Upper lobe of left lung (tissue), 6 donors: ENCODE results near the gene MFSD6. TPM values are rescaled to one million over a fixed set of nuclear protein-coding genes. Genes with fewer than 3 reads are reported as not detected.

ENCODE experiments used
- ATAC-seq, 2 donors: fragments of 200-7000 bp; cut with Tn5 transposase; one replicate each; pipeline ENCODE4 v1.9.1; 2022; ENCODE audit warnings: mild to moderate bottlenecking in 2 of 2, moderate library complexity in 2 of 2; ENCODE audit not compliant: low FRiP score in 2 of 2
- DNase-seq, 2 donors: peaks; one replicate each; pipeline ENCODE4 v3.0.0-alpha.2; 2019 to 2020
- H3K27ac ChIP-seq, 4 donors: fragments of 200-600 bp; sonication (generic); one replicate each; pipeline ENCODE4 v1.5.1; 2016 to 2019
- H3K27me3 ChIP-seq, 4 donors: fragments of 200-600 bp; sonication (generic); one replicate each; pipeline ENCODE4 v1.5.1; 2017 to 2019
- H3K36me3 ChIP-seq, 4 donors: fragments of 200-600 bp; sonication (generic); one replicate each; pipeline ENCODE4 v1.5.1; 2016 to 2019
- H3K4me1 ChIP-seq, 4 donors: fragments of 200-600 bp; sonication (generic); one replicate each; pipeline ENCODE4 v1.5.1; 2018 to 2019
- H3K4me3 ChIP-seq, 4 donors: fragments of 200-600 bp; sonication (generic); one replicate each; pipeline ENCODE4 v1.5.1; 2017 to 2019; ENCODE audit warnings: mild to moderate bottlenecking in 2 of 4, moderate library complexity in 1 of 4
- H3K9me3 ChIP-seq, 4 donors: fragments of 200-600 bp; sonication (generic); one replicate each; pipeline ENCODE4 v1.5.1; 2018 to 2019
- EP300 ChIP-seq, 4 donors: sonication (generic); formaldehyde crosslinking; IDR thresholded peaks; one replicate each; pipeline ENCODE4 v1.5.1; 2017; ENCODE audit warnings: antibody characterized with exemption in 4 of 4, control low read depth in 2 of 4
- POLR2A ChIP-seq, 4 donors: fragments of 450-650 bp; IDR thresholded peaks; one replicate each; pipeline ENCODE4 v1.5.1; 2016 to 2017; ENCODE audit warnings: antibody characterized with exemption in 4 of 4, mild to moderate bottlenecking in 2 of 4
- POLR2AphosphoS5 ChIP-seq, 2 donors: sonication (generic); formaldehyde crosslinking; IDR thresholded peaks; one replicate each; pipeline ENCODE4 v1.5.1; 2017; ENCODE audit warnings: antibody characterized with exemption in 2 of 2
- WGBS, 2 donors: methylation state at CpG; one replicate each; pipeline ENCODE4 v1.1.5; 2017 to 2018; 5-methylcytosine and 5-hydroxymethylcytosine counted together
- total RNA-seq, 6 donors: library from RNA; depleted of rRNA in 4 of 6; stranded (reverse); fragments of >200 nt in 4 of 6; gene quantifications; one replicate each; pipeline versions ENCODE4 v1.1.0 to v1.2.1, GENCODE V29; 2016 to 2021
- TF ChIP-seq, protein P1 (sequence below), 6 experiments: fragments of 450-650 bp in 4 of 6; fragments of 200-600 bp in 2 of 6; sonication (generic) in 2 of 6; IDR thresholded peaks; one replicate each; pipeline ENCODE4 v1.5.1; 2016 to 2019; ENCODE audit warnings: antibody characterized with exemption in 6 of 6
- donor health status: DM: no; HTN: no; CAD: no; lungs with moderate emphysema.
- donor health status: DM: no; HTN: yes; CAD: no; lungs with severe emphysema.

The MFSD6 gene
- total RNA-seq, 6 donors from 2014 or later = 46.9 to 136 (median 80.4) TPM

DNA sequence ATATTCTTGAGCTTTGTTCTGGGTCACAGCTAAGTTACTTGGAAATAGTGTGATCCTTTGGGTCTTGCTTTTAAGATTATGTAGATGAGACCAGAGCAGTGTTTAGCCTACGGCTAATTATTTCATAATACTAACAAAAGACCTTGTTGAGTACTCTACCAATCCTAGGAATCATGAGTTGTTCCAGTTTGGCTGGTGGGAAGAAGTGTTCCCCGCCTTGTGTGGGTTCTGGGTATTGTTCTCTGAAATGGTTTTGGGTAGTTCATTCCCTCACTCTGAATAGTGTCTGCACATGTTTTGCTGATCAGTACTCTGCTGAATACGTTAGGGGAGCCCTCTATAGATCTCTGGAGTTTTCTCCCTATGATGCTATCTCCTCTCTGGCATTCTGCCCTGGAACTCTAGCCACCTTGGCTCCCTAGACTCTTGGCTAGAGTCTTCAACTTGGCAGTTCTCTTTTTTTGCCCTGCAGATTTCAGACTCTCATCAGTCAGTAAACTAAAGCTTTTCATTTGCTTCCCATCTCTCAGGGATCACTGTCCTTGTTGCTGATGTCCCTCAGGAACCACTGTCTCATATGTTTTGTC is 78.0 kb downstream of the MFSD6 start:
- WGBS, 2 donors = 74 to 84% methylated on average over 3 of the region's 3 CpGs
- ATAC-seq (no peak), DNase-seq (no peak)

DNA sequence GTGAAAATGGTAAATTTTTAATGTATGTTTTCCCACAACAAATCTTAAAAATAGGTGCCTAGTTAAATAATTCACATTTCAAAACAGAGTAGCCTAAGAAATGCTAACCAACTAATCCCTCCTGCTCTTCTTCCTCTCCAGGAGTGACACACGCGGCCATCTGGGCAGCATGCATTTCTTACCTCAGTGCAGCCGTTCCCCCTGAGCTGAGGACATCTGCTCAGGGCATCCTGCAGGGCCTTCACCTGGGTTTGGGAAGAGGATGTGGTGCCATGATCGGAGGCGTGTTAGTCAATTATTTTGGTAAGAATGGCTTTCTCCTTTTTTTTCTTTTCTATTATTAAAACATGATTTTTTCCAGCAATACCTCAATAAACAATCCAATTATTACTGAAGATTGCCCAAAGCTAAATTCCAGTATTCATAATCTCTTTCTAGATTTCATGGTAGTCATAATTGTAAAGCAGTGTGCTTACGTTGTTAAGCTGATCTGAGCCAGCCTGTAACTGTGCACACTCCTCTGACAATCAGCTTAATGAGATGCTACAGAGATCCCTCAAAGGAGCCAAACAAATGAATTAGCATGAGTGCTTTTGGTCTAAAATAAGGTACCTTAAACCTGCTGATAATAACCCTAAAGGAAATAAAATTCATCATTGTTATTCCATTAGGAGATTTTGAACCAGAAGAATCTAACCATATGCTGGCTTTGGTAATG is 80.5 kb downstream of the MFSD6 start:
- peaks cover 0 to 3% (median 0%) of the 10 kb centered on the region in 4 donors for H3K9me3 ChIP-seq
- TF ChIP-seq POLR2A (IDR thresholded peaks at IDR 0.05) (no peak), EP300 (IDR thresholded peaks at IDR 0.05) (no peak), POLR2AphosphoS5 (IDR thresholded peaks at IDR 0.05) (no peak)
- TF ChIP-seq, protein P1, sequence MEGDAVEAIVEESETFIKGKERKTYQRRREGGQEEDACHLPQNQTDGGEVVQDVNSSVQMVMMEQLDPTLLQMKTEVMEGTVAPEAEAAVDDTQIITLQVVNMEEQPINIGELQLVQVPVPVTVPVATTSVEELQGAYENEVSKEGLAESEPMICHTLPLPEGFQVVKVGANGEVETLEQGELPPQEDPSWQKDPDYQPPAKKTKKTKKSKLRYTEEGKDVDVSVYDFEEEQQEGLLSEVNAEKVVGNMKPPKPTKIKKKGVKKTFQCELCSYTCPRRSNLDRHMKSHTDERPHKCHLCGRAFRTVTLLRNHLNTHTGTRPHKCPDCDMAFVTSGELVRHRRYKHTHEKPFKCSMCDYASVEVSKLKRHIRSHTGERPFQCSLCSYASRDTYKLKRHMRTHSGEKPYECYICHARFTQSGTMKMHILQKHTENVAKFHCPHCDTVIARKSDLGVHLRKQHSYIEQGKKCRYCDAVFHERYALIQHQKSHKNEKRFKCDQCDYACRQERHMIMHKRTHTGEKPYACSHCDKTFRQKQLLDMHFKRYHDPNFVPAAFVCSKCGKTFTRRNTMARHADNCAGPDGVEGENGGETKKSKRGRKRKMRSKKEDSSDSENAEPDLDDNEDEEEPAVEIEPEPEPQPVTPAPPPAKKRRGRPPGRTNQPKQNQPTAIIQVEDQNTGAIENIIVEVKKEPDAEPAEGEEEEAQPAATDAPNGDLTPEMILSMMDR (IDR thresholded peaks at IDR 0.05) = no peak
- 95% methylated on average over 6 of the region's 6 CpGs for WGBS, 2 donors
- H3K4me3 ChIP-seq = no peak overlapping the region
- ATAC-seq (no peak), DNase-seq (no peak)
- H3K27me3 ChIP-seq = no peaks in the 10 kb centered on the region
- peaks cover 7 to 45% (median 15%) of the 10 kb centered on the region in 4 donors for H3K36me3 ChIP-seq
- H3K27ac ChIP-seq = no peak overlapping the region
- H3K4me1 ChIP-seq = no peaks in the 10 kb centered on the region

More for the DNA sequence above, 78.0 kb downstream of the MFSD6 start:
- H3K27ac ChIP-seq = no peak overlapping the region
- no peaks in the 10 kb centered on the region for H3K9me3 ChIP-seq
- peaks cover 0 to 3% (median 0%) of the 10 kb centered on the region in 4 donors for H3K4me1 ChIP-seq
- H3K4me3 ChIP-seq = no peak overlapping the region
- H3K27me3 ChIP-seq = no peaks in the 10 kb centered on the region
- H3K36me3 ChIP-seq = peaks cover 5 to 30% (median 14%) of the 10 kb centered on the region in 4 donors
- no peak for TF ChIP-seq POLR2A (IDR thresholded peaks at IDR 0.05)
- TF ChIP-seq EP300 (IDR thresholded peaks at IDR 0.05) = no peak
- TF ChIP-seq, protein P1 (IDR thresholded peaks at IDR 0.05) = no peak
- no peak for TF ChIP-seq POLR2AphosphoS5 (IDR thresholded peaks at IDR 0.05)

DNA sequence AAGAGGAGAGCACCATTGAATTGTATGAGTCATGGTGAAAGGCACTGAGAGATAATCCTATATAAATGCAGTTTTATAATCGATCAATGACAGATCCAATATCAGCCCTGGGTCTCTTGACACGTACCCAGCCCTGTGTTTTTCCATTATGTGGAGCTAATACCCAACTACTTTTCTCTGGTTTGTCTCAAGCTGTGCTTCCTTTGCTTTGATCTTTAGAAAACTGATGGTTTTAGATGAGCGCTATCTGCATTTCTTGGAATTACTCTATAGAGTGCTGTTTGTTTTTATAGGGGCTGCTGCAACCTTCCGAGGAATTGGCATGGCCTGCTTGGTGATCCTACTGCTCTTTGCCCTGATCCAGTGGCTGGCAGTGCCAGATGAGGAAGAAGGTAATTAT is 81.3 kb downstream of the MFSD6 start:
- peaks cover 0 to 4% (median 0%) of the 10 kb centered on the region in 4 donors for H3K4me1 ChIP-seq
- H3K36me3 ChIP-seq = peaks cover 7 to 45% (median 15%) of the 10 kb centered on the region in 4 donors
- no peak for DNase-seq
- H3K27ac ChIP-seq = no peak overlapping the region
- WGBS, 2 donors = 95 to 98% methylated on average over 4 of the region's 4 CpGs
- peaks cover 0 to 3% (median 0%) of the 10 kb centered on the region in 4 donors for H3K9me3 ChIP-seq
- no peak for TF ChIP-seq POLR2AphosphoS5 (IDR thresholded peaks at IDR 0.05)
- TF ChIP-seq, protein P1 (IDR thresholded peaks at IDR 0.05) = no peak
- no peak for TF ChIP-seq EP300 (IDR thresholded peaks at IDR 0.05)
- no peak for TF ChIP-seq POLR2A (IDR thresholded peaks at IDR 0.05)
- H3K27me3 ChIP-seq = no peaks in the 10 kb centered on the region
- H3K4me3 ChIP-seq = no peak overlapping the region
- ATAC-seq = no peak

DNA sequence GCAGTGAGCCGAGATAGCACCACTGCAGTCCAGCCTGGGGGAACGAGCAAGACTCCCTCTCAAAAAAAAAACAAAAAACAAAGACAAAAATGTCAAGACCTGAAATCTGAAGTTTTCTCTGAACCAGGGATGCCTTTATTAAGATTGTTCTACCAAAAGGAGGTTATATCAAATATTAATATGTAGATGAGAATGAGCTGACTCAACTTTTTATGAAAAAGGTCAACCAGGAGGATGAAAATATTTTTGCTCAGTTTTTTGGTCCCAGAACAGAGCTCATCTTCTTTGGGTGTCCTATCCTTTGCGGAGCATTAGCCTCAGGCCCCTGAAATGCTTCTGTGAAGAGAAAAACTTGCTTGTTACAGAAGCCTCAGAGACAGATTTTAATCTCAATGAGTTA is 82.3 kb downstream of the MFSD6 start:
- TF ChIP-seq POLR2AphosphoS5 (IDR thresholded peaks at IDR 0.05) (no peak), POLR2A (IDR thresholded peaks at IDR 0.05) (no peak), EP300 (IDR thresholded peaks at IDR 0.05) (no peak)
- TF ChIP-seq, protein P1 (IDR thresholded peaks at IDR 0.05) = no peak
- Histone ChIP-seq H3K9me3 (peaks cover 0 to 3% (median 0%) of the 10 kb centered on the region in 4 donors), H3K4me3 (no peak overlapping the region), H3K4me1 (peaks cover 0 to 5% (median 0%) of the 10 kb centered on the region in 4 donors), H3K36me3 (peaks cover 7 to 45% (median 15%) of the 10 kb centered on the region in 4 donors), H3K27me3 (no peaks in the 10 kb centered on the region), H3K27ac (no peak overlapping the region)
- ATAC-seq = no peak
- WGBS, 2 donors = 97 to 98% methylated on average over 3 of the region's 3 CpGs
- DNase-seq = no peak
